NCI-H748 (cell line): ENCODE measurements around the gene C19orf67.

Source experiments
- DNase-seq: peaks from one replicate; lab custom pipeline; 2025; ENCODE audit not compliant: unreplicated experiment; lab: John Stamatoyannopoulos, UW

The C19orf67 gene

GRCh38 chr19:14110650-14111049 is 25.1 kb upstream of the C19orf67 start:
- DNase-seq: no peak

- DNase-seq: no peak
These were observed 22.2 kb upstream of the C19orf67 start for GRCh38 chr19:14107581-14108461.

- no peak for DNase-seq
These were observed 21.3 kb upstream of the C19orf67 start for GRCh38 chr19:14106840-14107239.

- no peak for DNase-seq
These were observed 20.1 kb upstream of the C19orf67 start for GRCh38 chr19:14105680-14106079.

- DNase-seq: no peak
These were observed 17.7 kb upstream of the C19orf67 start for GRCh38 chr19:14103310-14103709.

GRCh38 chr19:14102756-14103155 is 17.2 kb upstream of the C19orf67 start:
- DNase-seq: no peak

- no peak for DNase-seq
These were observed 16.6 kb upstream of the C19orf67 start for GRCh38 chr19:14102102-14102696.

- no peak for DNase-seq
These were observed 15.5 kb upstream of the C19orf67 start for GRCh38 chr19:14101003-14101545.

- no peak for DNase-seq
These were observed 12.1 kb upstream of the C19orf67 start for GRCh38 chr19:14097532-14098151.

- no peak for DNase-seq
These were observed 10.8 kb upstream of the C19orf67 start for GRCh38 chr19:14096272-14096992.

- no peak for DNase-seq
These were observed 9.3 kb upstream of the C19orf67 start for GRCh38 chr19:14094854-14095253.

- no peak for DNase-seq
These were observed 7.7 kb upstream of the C19orf67 start for GRCh38 chr19:14093117-14093823.

- no peak for DNase-seq
These were observed 6.4 kb upstream of the C19orf67 start for GRCh38 chr19:14091813-14092462.

GRCh38 chr19:14091081-14091812 is 5.7 kb upstream of the C19orf67 start:
- peak; percentile 46 for DNase-seq

- DNase-seq: peak; percentile 87
These were observed 5.0 kb upstream of the C19orf67 start, which contains the start of gene SAMD1 for GRCh38 chr19:14090509-14091080. SAMD1 (minus strand) TSS chr19:14090751.

GRCh38 chr19:14089662-14090508 is 4.3 kb upstream of the C19orf67 start:
- DNase-seq: peak; percentile 61

- DNase-seq: peak; percentile 15
These were observed 3.8 kb upstream of the C19orf67 start for GRCh38 chr19:14089412-14089661.
